ENCODE measurements around the gene BAG5. TPM values are rescaled to one million over a fixed set of nuclear protein-coding genes. Genes with fewer than 3 reads are reported as not detected.
A peak's percentile ranks its signal among the peaks of the same experiment; 100 is the strongest.

The BAG5 gene
- total and polyA plus RNA-seq, 11 donors: 4.8 to 22.8 (median 17.0) TPM

GRCh38 chr14:103539056-103539825, 23.2 kb downstream of the BAG5 start:
- DNase-seq: peak in 2 of 5 donors; percentile 32 to 47
- TF ChIP-seq CTCF (IDR thresholded peaks at IDR 0.05) (no peak), POLR2A (IDR thresholded peaks at IDR 0.05) (no peak)

GRCh38 chr14:103538291-103539055, 24.0 kb downstream of the BAG5 start:
- H3K9me3 ChIP-seq: no peaks in the 10 kb centered on the region
- peaks cover 0 to 61% (median 50%) of the 10 kb centered on the region in 12 donors for H3K4me1 ChIP-seq
- peak; percentile 32 to 56 (median 43) for ATAC-seq
- peak in 2 of 5 donors; percentile 66 to 69 for DNase-seq
- TF ChIP-seq CTCF (IDR thresholded peaks at IDR 0.05): no peak
- no peak for TF ChIP-seq POLR2A (IDR thresholded peaks at IDR 0.05)
- peaks cover 0 to 21% (median 0%) of the 10 kb centered on the region in 9 donors for H3K36me3 ChIP-seq
- 36 to 51% (median 38%) methylated on average over 15 to 30 of the region's 30 CpGs for WGBS, 4 donors
- H3K27me3 ChIP-seq: no peaks in the 10 kb centered on the region
- intact Hi-C loops (cut with DNase I): no loop called here
- no peak overlapping the region for H3K4me3 ChIP-seq
- H3K27ac ChIP-seq: peak overlapping the region; percentile 20 to 91 (median 76)

More at GRCh38 chr14:103539056-103539825, 23.2 kb downstream of the BAG5 start:
- ATAC-seq: peak in 1 of 4 donors; percentile 0
- H3K4me3 ChIP-seq: no peak overlapping the region
- intact Hi-C loops (cut with DNase I): no loop called here
- 66 to 72% (median 70%) methylated on average over 25 to 28 of the region's 28 CpGs for WGBS, 4 donors
- H3K27ac ChIP-seq: peak overlapping the region; percentile 20 to 91 (median 76)
- H3K36me3 ChIP-seq: peaks cover 0 to 15% (median 0%) of the 10 kb centered on the region in 9 donors
- H3K4me1 ChIP-seq: peaks cover 0 to 68% (median 56%) of the 10 kb centered on the region in 12 donors
- H3K27me3 ChIP-seq: no peaks in the 10 kb centered on the region
- no peaks in the 10 kb centered on the region for H3K9me3 ChIP-seq

GRCh38 chr14:103537175-103537990, 25.1 kb downstream of the BAG5 start:
- Histone ChIP-seq H3K4me3 (no peak overlapping the region), H3K4me1 (peaks cover 0 to 50% (median 39%) of the 10 kb centered on the region in 12 donors), H3K27me3 (no peaks in the 10 kb centered on the region), H3K27ac (peak overlapping the region in 4 of 12 donors; percentile 75 to 91 (median 82)), H3K36me3 (peaks cover 0 to 29% (median 3%) of the 10 kb centered on the region in 9 donors), H3K9me3 (no peaks in the 10 kb centered on the region)
- 68 to 81% (median 73%) methylated on average over 16 to 18 of the region's 18 CpGs for WGBS, 4 donors
- intact Hi-C loops (cut with DNase I): no loop called here
- ATAC-seq (no peak), DNase-seq (peak in 2 of 5 donors; percentile 14 to 49)
- no peak for TF ChIP-seq POLR2A (IDR thresholded peaks at IDR 0.05)
- TF ChIP-seq CTCF (IDR thresholded peaks at IDR 0.05): no peak

Data from heart left ventricle (tissue), 16 donors.